Measurements from ENCODE around the gene NCS1.

GRCh38 chr9:130183133-130183762 is 11.0 kb downstream of the NCS1 start:
- TF ChIP-seq CTCF (conservative IDR thresholded peaks at IDR 0.05) (no peak), ZFX (IDR thresholded peaks at IDR 0.05) (no peak)

Data from C4-2B (cell line).